H9 (cell line): Measurements from ENCODE around the gene NTNG2. TPM values are rescaled to one million over a fixed set of nuclear protein-coding genes. Genes with fewer than 3 reads are reported as not detected.

Source experiments
- DNase-seq: peaks from one replicate; pipeline ENCODE4 v3.0.0-alpha.2; 2017
- H2AFZ ChIP-seq: one replicate; pipeline ENCODE4 v1.6.1; 2013; ENCODE audit warnings: mild to moderate bottlenecking, low read length, control low read depth, moderate library complexity
- H2AK5ac ChIP-seq: 2 replicates; pipeline ENCODE4 v1.6.1; 2013; ENCODE audit warnings: low read length, control low read depth, mixed read lengths; ENCODE audit not compliant: insufficient read length
- H2BK120ac ChIP-seq: one replicate; pipeline ENCODE4 v1.6.1; 2013; ENCODE audit warnings: low read depth, mild to moderate bottlenecking, low read length, control low read depth, inconsistent platforms; ENCODE audit not compliant: poor library complexity, severe bottlenecking
- H2BK12ac ChIP-seq: 2 replicates; pipeline ENCODE4 v1.6.1; 2013; ENCODE audit warnings: low read length, control low read depth, mixed read lengths, low read depth; ENCODE audit not compliant: insufficient read length
- H2BK15ac ChIP-seq: 2 replicates; pipeline ENCODE4 v1.6.1; 2013; ENCODE audit warnings: low read depth, low read length, control low read depth
- H2BK20ac ChIP-seq: one replicate; pipeline ENCODE4 v1.6.1; 2013; ENCODE audit warnings: low read depth, mild to moderate bottlenecking, low read length, control low read depth, inconsistent platforms; ENCODE audit not compliant: poor library complexity, severe bottlenecking
- H2BK5ac ChIP-seq: 2 replicates; pipeline ENCODE4 v1.6.1; 2013; ENCODE audit warnings: low read length, control low read depth, mixed read lengths; ENCODE audit not compliant: insufficient read length
- H3K14ac ChIP-seq: 2 replicates; pipeline ENCODE4 v1.6.1; 2013; ENCODE audit warnings: low read length, control low read depth; ENCODE audit not compliant: insufficient read depth
- H3K18ac ChIP-seq: 2 replicates; pipeline ENCODE4 v1.6.1; 2013; ENCODE audit warnings: low read depth, mild to moderate bottlenecking, mixed read lengths, low read length, control low read depth; ENCODE audit not compliant: insufficient read length
- H3K23ac ChIP-seq: 2 replicates; pipeline ENCODE4 v1.6.1; 2013; ENCODE audit warnings: low read length, control low read depth, mixed read lengths, low read depth; ENCODE audit not compliant: insufficient read length
- H3K23me2 ChIP-seq: 2 replicates; pipeline ENCODE4 v1.6.1; 2013; ENCODE audit warnings: low read depth, mild to moderate bottlenecking, mixed read lengths, low read length, control low read depth; ENCODE audit not compliant: insufficient read length, poor library complexity, severe bottlenecking
- H3K27ac ChIP-seq: 2 replicates; pipeline ENCODE4 v1.5.1; 2013; ENCODE audit warnings: low read length, control low read depth, mixed read lengths, low read depth; ENCODE audit not compliant: insufficient read length
- H3K27me3 ChIP-seq: 2 replicates; pipeline ENCODE4 v1.6.1; 2013; ENCODE audit warnings: low read length, control low read depth, inconsistent platforms; ENCODE audit not compliant: insufficient read depth
- H3K4ac ChIP-seq: 2 replicates; pipeline ENCODE4 v1.6.1; 2013; ENCODE audit warnings: low read depth, mild to moderate bottlenecking, control low read depth, inconsistent platforms, low read length, moderate library complexity
- H3K4me1 ChIP-seq: 2 replicates; pipeline ENCODE4 v1.6.1; 2013; ENCODE audit warnings: low read length, control low read depth, inconsistent platforms; ENCODE audit not compliant: insufficient read depth
- H3K4me2 ChIP-seq: 2 replicates; pipeline ENCODE4 v1.6.1; 2013; ENCODE audit warnings: low read length, control low read depth, mixed read lengths; ENCODE audit not compliant: insufficient read length, insufficient read depth
- H3K56ac ChIP-seq: 2 replicates; pipeline ENCODE4 v1.6.1; 2013; ENCODE audit warnings: low read depth, mild to moderate bottlenecking, mixed read lengths, low read length, control low read depth; ENCODE audit not compliant: insufficient read length
- H3K79me1 ChIP-seq: 2 replicates; pipeline ENCODE4 v1.6.1; 2013; ENCODE audit warnings: low read depth, mild to moderate bottlenecking, moderate library complexity, low read length, control low read depth, inconsistent platforms; ENCODE audit not compliant: insufficient read depth, poor library complexity, severe bottlenecking
- H3K79me2 ChIP-seq: 2 replicates; pipeline ENCODE4 v1.6.1; 2013; ENCODE audit warnings: low read length, control low read depth, inconsistent platforms; ENCODE audit not compliant: insufficient read depth
- H3K9ac ChIP-seq: 2 replicates; pipeline ENCODE4 v1.6.1; 2013; ENCODE audit warnings: low read length, control low read depth, mixed read lengths; ENCODE audit not compliant: insufficient read length; ENCODE audit errors: extremely low read depth
- H3K9me3 ChIP-seq: one replicate; pipeline ENCODE4 v1.6.1; 2013; ENCODE audit warnings: low read depth, low read length, inconsistent platforms; ENCODE audit not compliant: control insufficient read depth
- H3T11ph ChIP-seq: one replicate; pipeline ENCODE4 v1.6.1; 2013; ENCODE audit warnings: mild to moderate bottlenecking, low read length, control low read depth, inconsistent platforms
- H4K20me1 ChIP-seq: one replicate; pipeline ENCODE4 v1.6.1; 2013; ENCODE audit not compliant: control insufficient read depth, insufficient read length, insufficient read depth
- H4K5ac ChIP-seq: 2 replicates; pipeline ENCODE4 v1.6.1; 2013; ENCODE audit warnings: low read depth, mild to moderate bottlenecking, mixed read lengths, low read length, control low read depth; ENCODE audit not compliant: insufficient read length
- H4K8ac ChIP-seq: replicated peaks from 2 replicates; pipeline ENCODE4 v1.6.1; 2013; ENCODE audit warnings: low read length, control low read depth, mixed read lengths, low read depth; ENCODE audit not compliant: insufficient read length
- H4K91ac ChIP-seq: 2 replicates; pipeline ENCODE4 v1.6.1; 2013; ENCODE audit warnings: low read depth, mild to moderate bottlenecking, moderate library complexity, mixed read lengths, low read length, control low read depth; ENCODE audit not compliant: insufficient read length
- H3K27ac Mint-ChIP-seq, 3 experiments: 2 replicates in 2 of 3; 3 replicates in 1 of 3; pipeline ENCODE4 v1.8.0; 2020 to 2021; ENCODE audit warnings: mixed read lengths in 3 of 3, mild to moderate bottlenecking in 1 of 3, moderate library complexity in 1 of 3
- H3K27me3 Mint-ChIP-seq: 2 replicates; pipeline ENCODE4 v1.8.0; 2021; ENCODE audit warnings: low read depth, mild to moderate bottlenecking, moderate library complexity, mixed read lengths
- H3K36me3 Mint-ChIP-seq, 3 experiments: 2 replicates in 2 of 3; 3 replicates in 1 of 3; pipeline ENCODE4 v1.8.0; 2020 to 2021; ENCODE audit warnings: low read depth in 3 of 3, mixed read lengths in 3 of 3; ENCODE audit not compliant: insufficient read depth in 1 of 3
- H3K4me1 Mint-ChIP-seq, 2 experiments: 2 replicates each; pipeline ENCODE4 v1.8.0; 2020; ENCODE audit warnings: mixed read lengths in 2 of 2
- H3K4me3 Mint-ChIP-seq, 2 experiments: 2 replicates in 1 of 2; 3 replicates in 1 of 2; pipeline ENCODE4 v1.8.0; 2020 to 2021; ENCODE audit warnings: mild to moderate bottlenecking in 2 of 2, mixed read lengths in 2 of 2, moderate library complexity in 1 of 2
- H3K9me3 Mint-ChIP-seq, 2 experiments: 2 replicates in 1 of 2; 3 replicates in 1 of 2; pipeline ENCODE4 v1.8.0; 2020; ENCODE audit warnings: mild to moderate bottlenecking in 2 of 2, mixed read lengths in 2 of 2, moderate library complexity in 1 of 2
- CTCF ChIP-seq: fragments of 200-600 bp; sonication (generic); conservative IDR thresholded peaks from 3 replicates; pipeline ENCODE4 v1.8.0; 2021; ENCODE audit warnings: antibody characterized with exemption, mild to moderate bottlenecking
- WGBS: extraction: QIAGEN DNeasy Blood & Tissue Kit; methylation state at CpG from one replicate; pipeline ENCODE4 v1.1.7; 2013; ENCODE audit warnings: missing lambda C conversion rate, low lambda C conversion rate, mixed read lengths; ENCODE audit not compliant: insufficient read length; ENCODE audit errors: extremely low coverage; 5-methylcytosine and 5-hydroxymethylcytosine counted together
- total RNA-seq: library from RNA; stranded (reverse); gene quantifications from 2 replicates; pipeline ENCODE4 v1.2.1, GENCODE V29; 2021

The NTNG2 gene
- total RNA-seq, 1 experiment from 2014 or later, result 0.52 TPM

GRCh38 chr9:132230605-132231004, 68.7 kb downstream of the NTNG2 start:
- Histone ChIP-seq H4K91ac (no peak overlapping the region), H3K9ac (no peak overlapping the region), H2AFZ (no peak overlapping the region), H2AK5ac (no peak overlapping the region), H3K79me1 (no peaks in the 10 kb centered on the region), H3K56ac (no peak overlapping the region), H2BK15ac (no peak overlapping the region), H3K27ac (no peak overlapping the region), H3K79me2 (no peaks in the 10 kb centered on the region), H3K4me1 (no peaks in the 10 kb centered on the region), H3K14ac (no peak overlapping the region), H3K23me2 (no peaks in the 10 kb centered on the region), H2BK5ac (no peak overlapping the region), H2BK120ac (no peak overlapping the region), H2BK12ac (no peak overlapping the region), H3K18ac (no peak overlapping the region), H2BK20ac (no peak overlapping the region), H4K8ac (no peak overlapping the region), H3K9me3 (no peaks in the 10 kb centered on the region), H4K5ac (no peak overlapping the region), H3K23ac (no peak overlapping the region), H3K27me3 (no peaks in the 10 kb centered on the region), H4K20me1 (no peaks in the 10 kb centered on the region), H3T11ph (no peak overlapping the region), H3K4me2 (no peak overlapping the region), H3K4ac (no peak overlapping the region)
- H3K36me3 Mint-ChIP-seq, result no peaks in the 10 kb centered on the region
- no peak for DNase-seq
- no peaks in the 10 kb centered on the region for H3K9me3 Mint-ChIP-seq
- TF ChIP-seq CTCF, result no peak
- H3K4me1 Mint-ChIP-seq, result peaks cover 2 to 3% of the 10 kb centered on the region in 2 experiments; a peak in 1 of 4 replicates
- H3K4me3 Mint-ChIP-seq, result no peak overlapping the region
- no peak overlapping the region for H3K27ac Mint-ChIP-seq
- H3K27me3 Mint-ChIP-seq, result peaks cover 7% of the 10 kb centered on the region
- no CpG with 5 or more reads among the region's 4 CpGs for WGBS
